GM18517 (cell line): ENCODE data around the gene LSM7.

ENCODE experiments used
- ATAC-seq: cut with Tn5 transposase; IDR thresholded peaks from one replicate; pipeline ENCODE4 v1.9.1; 2021; ENCODE audit warnings: mild to moderate bottlenecking, moderate library complexity; ENCODE audit not compliant: unreplicated experiment

LSM7 gene

GRCh38 chr19:2325281-2326046, 2.9 kb downstream of the LSM7 start:
- no peak for ATAC-seq

- no peak for ATAC-seq
Measured at GRCh38 chr19:2324220-2324948, 4.0 kb downstream of the LSM7 start.

- ATAC-seq: no peak
Measured at GRCh38 chr19:2323707-2324106, 4.7 kb downstream of the LSM7 start.

GRCh38 chr19:2321565-2322283, 6.7 kb downstream of the LSM7 start:
- no peak for ATAC-seq

GRCh38 chr19:2320939-2321338, 7.4 kb downstream of the LSM7 start:
- no peak for ATAC-seq

GRCh38 chr19:2320049-2320448, 8.3 kb downstream of the LSM7 start:
- no peak for ATAC-seq

GRCh38 chr19:2319551-2319950, 8.8 kb downstream of the LSM7 start:
- no peak for ATAC-seq

GRCh38 chr19:2318923-2319322, 9.5 kb downstream of the LSM7 start:
- no peak for ATAC-seq

DNA sequence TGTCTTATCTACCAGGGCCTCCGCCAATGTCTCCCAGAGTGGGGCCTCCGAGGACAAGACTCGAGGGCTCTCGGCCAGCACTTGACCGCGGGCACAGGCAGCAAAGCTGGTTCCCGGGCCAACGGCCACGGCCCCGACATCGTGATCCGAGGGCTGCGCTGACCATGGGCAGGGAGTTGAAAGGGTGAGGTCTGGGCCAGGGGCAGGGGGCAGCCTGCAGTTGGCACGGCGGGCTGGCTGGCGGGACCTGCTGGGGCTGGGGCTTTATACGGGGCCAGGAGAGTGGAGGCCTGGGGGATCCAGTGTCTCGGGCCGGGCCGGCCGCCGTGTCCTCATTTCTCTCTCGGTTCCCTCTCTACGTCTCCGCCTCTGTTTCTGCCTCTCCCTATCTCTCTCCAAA, 10.6 kb downstream of the LSM7 start:
- no peak for ATAC-seq

- ATAC-seq: no peak
Measured at GRCh38 chr19:2317300-2317699, 11.1 kb downstream of the LSM7 start.

- ATAC-seq: no peak
Measured at GRCh38 chr19:2315818-2316353, 12.5 kb downstream of the LSM7 start.

DNA sequence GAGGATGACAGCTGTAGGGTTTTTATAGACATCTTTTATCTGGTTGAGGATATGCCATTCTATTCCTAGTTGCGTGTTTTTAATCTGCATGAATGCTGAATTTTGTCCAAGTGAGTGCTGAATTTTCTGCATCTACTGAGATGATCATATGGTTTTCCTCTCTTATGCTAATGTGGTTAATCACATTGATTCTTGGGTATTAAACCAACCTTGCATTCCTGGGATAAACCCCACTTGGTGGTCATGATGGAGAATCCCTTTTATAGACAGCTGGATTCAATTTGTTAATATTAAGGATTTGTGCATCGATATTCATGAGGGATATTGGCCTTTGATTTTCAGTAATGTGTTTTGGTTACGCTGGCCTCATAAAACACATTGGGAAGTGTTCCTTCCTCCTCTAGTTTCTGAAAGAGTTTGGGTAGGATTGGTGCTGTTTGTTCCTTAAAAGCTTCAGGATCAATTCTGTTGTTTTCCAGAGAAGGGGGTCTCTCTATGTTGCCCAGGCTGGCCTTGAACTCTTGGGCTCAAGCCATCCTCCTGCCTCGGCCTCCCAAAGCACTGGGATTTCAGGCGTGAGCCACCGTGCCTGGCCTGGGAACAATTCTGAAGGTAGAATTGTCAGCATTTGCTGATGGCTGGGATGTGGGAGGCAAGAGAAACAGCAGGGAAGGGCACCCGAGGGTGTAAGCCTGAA, 13.1 kb downstream of the LSM7 start:
- no peak for ATAC-seq

DNA sequence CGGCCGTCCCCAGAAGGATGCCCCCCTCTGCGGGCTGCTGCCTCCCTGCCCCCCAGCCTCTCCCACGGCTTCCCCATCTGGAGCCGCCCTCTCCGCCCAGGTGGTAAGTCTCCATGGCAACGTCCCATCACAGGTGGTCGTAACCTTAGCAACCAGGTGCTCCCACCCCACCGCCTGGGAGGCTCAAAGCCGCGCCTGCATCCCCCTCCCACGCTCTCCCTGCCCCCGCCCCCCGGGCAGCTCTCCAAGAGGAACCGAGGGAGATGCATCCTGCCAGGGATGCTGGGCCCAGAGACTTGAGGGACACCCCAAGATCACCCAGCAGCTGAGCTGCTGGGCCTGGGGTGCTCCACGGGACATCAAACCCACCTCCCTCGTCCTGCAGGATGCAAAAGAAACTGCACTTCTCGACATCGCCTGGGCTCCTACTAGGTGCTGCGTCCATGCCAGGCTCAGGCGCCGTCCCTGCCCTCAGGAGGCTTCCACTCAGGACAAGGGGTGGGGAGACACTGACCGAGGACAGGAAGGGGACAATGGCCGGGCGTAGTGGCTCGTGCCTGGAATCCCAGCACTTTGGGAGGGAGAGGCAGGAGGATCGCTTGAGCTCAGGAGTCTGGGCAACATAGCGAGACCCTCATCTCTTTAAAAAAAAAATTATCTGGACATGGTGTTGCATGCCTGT, 15.4 kb downstream of the LSM7 start:
- no peak for ATAC-seq

DNA sequence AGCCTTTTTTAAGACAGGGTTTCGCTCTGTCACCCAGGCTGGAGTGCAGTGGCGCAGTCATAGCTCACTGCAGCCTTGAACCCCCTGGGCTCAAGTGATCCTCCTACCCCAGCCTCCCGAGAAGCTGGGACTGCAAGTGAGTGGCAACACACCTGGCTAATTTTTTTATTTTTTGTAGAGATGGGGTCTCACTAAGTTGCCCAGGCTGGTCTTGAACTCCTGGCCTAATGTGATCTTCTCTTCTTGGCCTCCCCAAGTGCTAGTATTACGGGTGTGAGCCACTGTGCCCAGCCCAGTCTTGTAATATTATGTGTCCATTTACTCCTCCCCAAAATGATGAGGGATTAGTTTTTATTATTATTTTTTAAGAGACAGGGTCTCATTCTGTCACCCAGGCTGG, 17.3 kb downstream of the LSM7 start:
- ATAC-seq: no peak

- ATAC-seq: no peak
Measured at GRCh38 chr19:2309734-2310362, 18.5 kb downstream of the LSM7 start.

DNA sequence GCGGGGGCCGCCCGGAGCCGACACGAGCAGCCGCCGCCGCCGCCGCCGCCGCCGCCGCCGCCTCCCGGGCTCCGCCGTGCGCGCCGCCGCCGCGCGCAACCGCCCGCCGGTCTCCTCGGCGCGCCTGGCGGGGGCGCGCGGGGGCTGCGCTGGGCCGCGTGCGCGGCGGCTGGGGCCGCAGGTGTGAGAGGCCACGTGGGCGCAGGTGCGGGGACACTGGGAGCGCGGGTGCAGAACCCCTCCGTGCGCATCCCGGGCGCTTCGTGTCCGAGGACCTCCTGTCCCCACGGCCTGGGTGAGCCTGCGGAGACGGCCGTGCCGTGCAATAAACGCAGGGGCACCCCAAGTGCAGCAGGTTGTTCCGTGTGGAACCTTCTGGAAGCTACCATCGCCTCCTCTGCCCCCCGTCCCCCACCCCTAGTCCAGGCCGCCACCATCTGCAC, 20.3 kb downstream of the LSM7 start, which contains the start of gene LINGO3:
TSS of gene LINGO3 (minus strand) at position 41 of the 443 bp plus-strand sequence. CDS start 16,378 bp downstream, outside the sequence.
- no peak for ATAC-seq

- ATAC-seq: no peak
Measured at GRCh38 chr19:2307518-2308012, 20.8 kb downstream of the LSM7 start.

DNA sequence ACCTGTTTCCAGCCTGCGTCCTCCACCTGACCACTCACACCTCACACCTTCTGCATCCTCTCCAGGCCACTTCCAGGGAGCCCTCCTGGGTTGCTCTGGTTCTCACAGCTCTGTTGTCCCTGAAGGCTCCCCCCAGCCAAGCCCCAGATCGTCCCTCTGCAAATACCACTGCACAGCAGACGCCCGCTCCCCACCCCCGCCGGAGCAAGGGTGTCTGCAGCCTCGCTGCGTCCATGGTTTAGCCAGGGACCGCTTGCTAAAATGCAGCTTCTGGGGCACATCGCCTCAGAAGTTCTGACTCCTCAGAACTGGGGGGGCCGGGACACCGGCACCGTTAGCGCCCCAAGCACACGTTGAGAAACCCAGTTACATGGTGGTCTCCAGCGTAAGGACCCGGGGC, 21.4 kb downstream of the LSM7 start:
- ATAC-seq: no peak

- no peak for ATAC-seq
Measured at GRCh38 chr19:2306281-2306806, 22.0 kb downstream of the LSM7 start.
